ENCODE results near the gene NHLH1. TPM values are rescaled to one million over a fixed set of nuclear protein-coding genes. Genes with fewer than 3 reads are reported as not detected.

NHLH1 gene
- total RNA-seq, 3 donors from 2014 or later: 0.30 to 0.45 (median 0.33) TPM

DNA sequence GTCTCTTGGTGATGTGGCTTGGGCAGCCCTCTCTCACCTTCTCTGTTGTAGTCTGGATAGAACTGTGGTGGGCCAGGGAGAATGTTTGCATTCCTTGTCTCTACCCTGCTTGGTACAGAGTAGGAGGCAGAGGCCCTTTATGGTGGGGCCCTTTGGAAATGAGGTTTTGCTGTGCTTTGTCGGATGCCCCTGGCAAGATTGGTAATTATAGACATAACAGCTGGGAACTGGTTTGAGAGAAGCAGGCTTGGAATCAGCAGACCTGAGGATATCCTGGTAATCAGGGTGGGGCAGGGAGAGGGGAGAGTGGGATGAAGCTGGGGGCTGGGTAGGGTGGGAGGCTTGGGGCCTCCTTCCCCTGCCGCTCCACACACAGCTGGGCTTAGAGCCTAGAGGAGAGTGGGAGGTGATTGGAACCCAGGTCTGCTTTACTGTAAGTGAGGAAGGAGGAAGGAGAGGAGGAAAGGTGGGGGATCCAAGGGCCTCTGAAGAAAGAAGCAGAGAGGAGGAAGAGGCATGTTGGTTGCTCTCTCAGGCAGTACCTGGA is 38.5 kb downstream of the NHLH1 start:
- ATAC-seq (no peak), DNase-seq (no peak)

DNA sequence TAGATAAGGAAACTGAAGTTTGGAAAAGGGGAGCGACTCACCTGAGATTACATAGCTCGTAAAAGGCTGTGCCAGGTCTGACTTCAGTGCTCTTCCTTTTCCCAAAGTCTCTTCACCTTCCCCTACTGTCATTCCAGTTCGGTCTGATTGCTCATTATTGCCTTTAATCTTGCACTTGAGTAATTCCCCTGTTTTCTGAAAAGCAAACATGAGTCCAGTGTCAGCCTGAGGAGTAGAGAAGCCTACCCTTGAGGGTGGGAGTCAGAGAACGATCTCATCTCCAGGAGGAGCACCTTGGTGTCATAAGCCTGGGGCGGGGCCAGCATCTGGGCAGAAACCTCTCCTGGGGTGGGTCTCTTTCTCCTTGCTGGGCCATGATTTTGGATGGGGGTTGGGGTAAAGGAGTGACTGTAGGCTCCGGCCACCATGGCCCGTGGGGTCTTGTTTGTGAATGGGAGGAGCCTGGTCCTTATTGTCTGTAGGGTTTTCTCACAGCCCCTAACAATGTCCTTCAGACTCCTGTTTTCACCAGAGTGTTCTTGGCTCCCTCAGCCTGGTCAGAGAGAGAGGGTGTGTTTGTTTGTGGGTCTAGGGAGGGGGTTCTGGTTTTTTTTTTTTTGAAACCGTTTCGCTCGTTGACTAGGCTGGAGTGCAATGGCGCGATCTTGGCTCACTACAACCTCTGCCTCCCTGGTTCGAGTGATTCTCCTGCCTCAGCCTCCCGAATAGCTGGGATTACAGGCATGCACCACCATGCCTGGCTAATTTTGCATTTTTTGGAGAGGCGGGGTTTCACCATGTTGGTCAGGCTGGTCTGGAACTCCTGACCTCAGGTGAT is 39.5 kb downstream of the NHLH1 start:
- ATAC-seq (no peak), DNase-seq (no peak)
- Mint-ChIP-seq H3K4me3 (no peak overlapping the region), H3K4me1 (ENCODE audit: low read depth) (peaks cover 2% of the 10 kb centered on the region), H3K9me3 (no peaks in the 10 kb centered on the region), H3K27me3 (ENCODE audit: low read depth) (peaks cover 14% of the 10 kb centered on the region), H3K36me3 (ENCODE audit: insufficient read depth) (no peaks in the 10 kb centered on the region)

More for the DNA sequence above, 38.5 kb downstream of the NHLH1 start:
- Mint-ChIP-seq H3K4me1 (ENCODE audit: low read depth) (peaks cover 5% of the 10 kb centered on the region), H3K9me3 (no peaks in the 10 kb centered on the region), H3K4me3 (no peak overlapping the region), H3K27me3 (ENCODE audit: low read depth) (peaks cover 17% of the 10 kb centered on the region), H3K36me3 (ENCODE audit: insufficient read depth) (no peaks in the 10 kb centered on the region)

GRCh38 chr1:160407839-160408801 is 41.2 kb downstream of the NHLH1 start:
- ATAC-seq (no peak), DNase-seq (no peak)
- no peaks in the 10 kb centered on the region for H3K36me3 Mint-ChIP-seq (ENCODE audit: insufficient read depth)
- H3K9me3 Mint-ChIP-seq: no peaks in the 10 kb centered on the region
- H3K27me3 Mint-ChIP-seq (ENCODE audit: low read depth): no peaks in the 10 kb centered on the region
- H3K4me1 Mint-ChIP-seq (ENCODE audit: low read depth): no peaks in the 10 kb centered on the region
- H3K4me3 Mint-ChIP-seq: no peak overlapping the region

DNA sequence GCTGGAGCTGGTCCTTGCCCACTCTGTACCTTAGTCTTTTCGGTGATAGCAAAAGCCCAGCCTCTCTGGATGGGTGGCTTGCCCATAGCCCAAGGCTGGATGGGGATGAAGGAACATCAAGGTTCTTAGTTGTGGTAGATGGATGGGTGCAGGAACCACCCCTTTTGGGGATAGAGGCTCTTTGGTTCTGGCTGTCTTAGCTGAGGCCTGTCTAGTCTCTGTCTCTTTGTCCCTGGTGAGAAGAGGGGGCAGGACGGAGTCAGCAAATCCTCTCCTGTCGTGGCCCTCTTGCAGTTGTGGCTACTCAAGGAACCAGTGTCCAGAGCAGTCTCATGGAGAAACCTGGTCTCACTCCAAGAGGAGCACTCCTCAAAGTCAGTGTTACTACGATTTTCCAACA is 42.0 kb downstream of the NHLH1 start:
- no peaks in the 10 kb centered on the region for H3K36me3 Mint-ChIP-seq (ENCODE audit: insufficient read depth)
- no peaks in the 10 kb centered on the region for H3K27me3 Mint-ChIP-seq (ENCODE audit: low read depth)
- no peak for ATAC-seq
- no peaks in the 10 kb centered on the region for H3K4me1 Mint-ChIP-seq (ENCODE audit: low read depth)
- no peak for DNase-seq
- H3K4me3 Mint-ChIP-seq: no peak overlapping the region
- no peaks in the 10 kb centered on the region for H3K9me3 Mint-ChIP-seq

DNA sequence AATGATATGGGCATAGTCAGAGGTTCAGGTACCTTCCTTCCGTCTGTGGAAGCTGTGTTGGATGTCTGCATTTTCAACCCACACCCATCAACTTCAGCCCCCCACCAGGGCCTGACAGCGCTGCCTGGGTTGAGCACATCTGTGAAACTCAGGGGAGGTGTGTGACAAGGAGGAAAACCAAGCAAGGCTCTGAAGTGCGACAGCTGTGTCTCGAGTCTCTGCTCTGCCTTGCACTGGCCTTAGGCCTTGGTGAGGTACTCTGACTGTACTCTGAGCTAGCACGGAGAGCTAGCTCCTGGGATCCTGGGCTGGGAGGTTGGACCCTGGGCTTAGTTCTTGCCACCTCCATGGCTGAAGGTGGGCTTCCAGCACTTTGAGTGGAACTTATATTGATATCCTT is 42.6 kb downstream of the NHLH1 start:
- Mint-ChIP-seq H3K36me3 (ENCODE audit: insufficient read depth) (no peaks in the 10 kb centered on the region), H3K9me3 (no peaks in the 10 kb centered on the region), H3K4me3 (no peak overlapping the region), H3K27me3 (ENCODE audit: low read depth) (no peaks in the 10 kb centered on the region), H3K4me1 (ENCODE audit: low read depth) (no peaks in the 10 kb centered on the region)
- ATAC-seq (no peak), DNase-seq (no peak)

DNA sequence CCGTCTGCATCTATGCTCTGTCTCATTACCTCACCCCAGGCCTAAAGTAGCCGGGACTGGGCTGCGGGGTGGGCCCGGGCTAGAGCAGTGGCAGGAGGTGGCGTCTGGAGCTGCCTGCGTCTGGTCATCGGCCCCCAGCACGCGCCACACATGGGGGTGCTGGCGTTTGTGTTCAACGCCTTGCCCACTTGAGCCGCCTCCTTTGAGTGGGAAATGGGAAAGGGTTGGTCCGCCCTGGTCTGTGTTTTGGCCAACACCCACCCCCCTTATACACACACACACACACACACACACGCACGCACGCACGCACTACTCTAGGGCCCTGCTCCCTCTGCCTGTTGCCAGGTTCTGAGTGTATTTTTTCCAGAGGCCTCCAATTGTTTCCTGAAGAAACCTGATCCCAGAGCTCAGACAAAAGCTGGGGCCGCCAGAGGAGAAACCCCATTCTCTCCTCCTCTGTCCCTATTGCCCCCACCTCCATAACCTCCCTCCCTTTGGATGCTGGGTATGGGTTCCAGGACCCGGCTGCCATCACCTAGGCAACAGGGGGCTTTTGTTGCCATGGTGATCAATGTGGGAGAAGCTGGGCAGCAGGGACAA is 43.6 kb downstream of the NHLH1 start:
- H3K4me1 Mint-ChIP-seq (ENCODE audit: low read depth): no peaks in the 10 kb centered on the region
- no peak for DNase-seq
- ATAC-seq: no peak
- H3K9me3 Mint-ChIP-seq: no peaks in the 10 kb centered on the region
- no peaks in the 10 kb centered on the region for H3K36me3 Mint-ChIP-seq (ENCODE audit: insufficient read depth)
- no peaks in the 10 kb centered on the region for H3K27me3 Mint-ChIP-seq (ENCODE audit: low read depth)
- H3K4me3 Mint-ChIP-seq: no peak overlapping the region

DNA sequence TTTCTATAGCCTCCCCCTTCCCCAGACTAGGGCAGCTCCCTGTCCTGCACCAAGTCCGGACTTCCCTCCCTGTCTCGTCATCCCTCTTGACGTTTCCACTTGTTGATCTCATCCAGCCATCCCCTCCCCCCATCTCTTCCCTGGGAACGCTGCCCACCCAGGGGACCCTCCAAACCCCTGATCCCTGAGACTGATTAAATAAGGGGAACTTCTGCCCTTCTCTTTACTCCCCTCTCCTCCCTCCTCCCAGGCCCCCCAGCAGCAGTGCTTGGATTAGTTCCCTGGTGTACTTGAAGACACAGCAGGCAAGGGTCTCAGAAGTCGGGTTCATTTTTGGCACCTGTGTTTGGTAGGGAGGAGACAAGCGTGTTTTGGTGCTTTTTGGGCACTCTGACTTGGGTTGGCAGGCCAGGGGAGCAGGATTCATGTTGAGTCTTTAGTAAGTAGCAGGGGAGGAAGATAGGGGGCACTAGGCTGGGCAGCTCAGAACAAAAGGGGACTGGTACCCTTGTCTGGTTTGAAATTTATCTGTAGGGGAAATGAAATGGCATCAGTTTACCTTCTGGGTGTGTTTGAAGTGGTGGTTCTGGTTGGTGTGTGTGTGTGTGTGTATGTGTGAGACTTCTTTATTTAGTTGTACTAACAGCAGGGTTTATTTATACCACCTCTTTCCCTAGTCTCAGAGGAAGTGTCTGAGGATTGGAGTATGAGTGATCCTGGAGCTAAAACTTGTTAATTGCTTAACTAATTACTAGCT is 44.6 kb downstream of the NHLH1 start:
- ATAC-seq (no peak), DNase-seq (no peak)
- Mint-ChIP-seq H3K4me3 (no peak overlapping the region), H3K4me1 (ENCODE audit: low read depth) (no peaks in the 10 kb centered on the region), H3K36me3 (ENCODE audit: insufficient read depth) (no peaks in the 10 kb centered on the region), H3K9me3 (no peaks in the 10 kb centered on the region), H3K27me3 (ENCODE audit: low read depth) (no peaks in the 10 kb centered on the region)

GRCh38 chr1:160412028-160412362 is 45.1 kb downstream of the NHLH1 start:
- H3K4me1 Mint-ChIP-seq (ENCODE audit: low read depth): no peaks in the 10 kb centered on the region
- H3K27me3 Mint-ChIP-seq (ENCODE audit: low read depth): no peaks in the 10 kb centered on the region
- H3K4me3 Mint-ChIP-seq: no peak overlapping the region
- ATAC-seq: no peak
- DNase-seq: no peak
- no peaks in the 10 kb centered on the region for H3K36me3 Mint-ChIP-seq (ENCODE audit: insufficient read depth)
- H3K9me3 Mint-ChIP-seq: no peaks in the 10 kb centered on the region

- no peaks in the 10 kb centered on the region for H3K27me3 Mint-ChIP-seq (ENCODE audit: low read depth)
- H3K9me3 Mint-ChIP-seq: no peaks in the 10 kb centered on the region
- ATAC-seq (no peak), DNase-seq (no peak)
- no peak overlapping the region for H3K4me3 Mint-ChIP-seq
- H3K4me1 Mint-ChIP-seq (ENCODE audit: low read depth): no peaks in the 10 kb centered on the region
- H3K36me3 Mint-ChIP-seq (ENCODE audit: insufficient read depth): no peaks in the 10 kb centered on the region
These were observed 46.8 kb downstream of the NHLH1 start for GRCh38 chr1:160413716-160414115.

GRCh38 chr1:160414881-160415280 is 48.0 kb downstream of the NHLH1 start:
- Mint-ChIP-seq H3K36me3 (ENCODE audit: insufficient read depth) (no peaks in the 10 kb centered on the region), H3K4me1 (ENCODE audit: low read depth) (no peaks in the 10 kb centered on the region), H3K4me3 (no peak overlapping the region), H3K27me3 (ENCODE audit: low read depth) (no peaks in the 10 kb centered on the region), H3K9me3 (no peaks in the 10 kb centered on the region)
- no peak for DNase-seq
- ATAC-seq: no peak

GRCh38 chr1:160415696-160416290 is 48.9 kb downstream of the NHLH1 start:
- DNase-seq (no peak), ATAC-seq (no peak)
- H3K27me3 Mint-ChIP-seq (ENCODE audit: low read depth): peaks cover 1% of the 10 kb centered on the region
- H3K36me3 Mint-ChIP-seq (ENCODE audit: insufficient read depth): no peaks in the 10 kb centered on the region
- no peaks in the 10 kb centered on the region for H3K9me3 Mint-ChIP-seq
- no peaks in the 10 kb centered on the region for H3K4me1 Mint-ChIP-seq (ENCODE audit: low read depth)
- no peak overlapping the region for H3K4me3 Mint-ChIP-seq

DNA sequence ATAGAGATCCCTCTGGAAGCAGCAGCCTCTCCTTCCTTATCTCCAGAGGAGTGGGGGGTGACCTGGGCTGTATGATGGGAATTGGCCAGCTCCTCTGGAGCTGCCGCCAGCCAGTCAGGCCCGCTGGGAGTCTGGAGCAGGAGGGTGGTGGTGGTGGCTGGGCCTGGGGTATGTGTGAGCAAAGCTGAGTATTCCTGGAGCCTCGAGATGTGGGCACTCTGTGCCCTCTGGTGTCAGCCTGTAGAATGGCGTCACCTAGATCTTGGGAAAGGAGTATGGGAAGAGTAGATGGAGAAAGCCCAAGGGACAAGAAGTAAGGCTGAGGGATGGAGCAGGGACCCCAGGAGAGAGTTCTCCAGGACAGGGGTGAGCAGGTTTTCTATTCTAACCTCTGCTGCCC is 49.5 kb downstream of the NHLH1 start:
- Mint-ChIP-seq H3K4me1 (ENCODE audit: low read depth) (no peaks in the 10 kb centered on the region), H3K9me3 (no peaks in the 10 kb centered on the region), H3K4me3 (no peak overlapping the region), H3K36me3 (ENCODE audit: insufficient read depth) (no peaks in the 10 kb centered on the region), H3K27me3 (ENCODE audit: low read depth) (peaks cover 3% of the 10 kb centered on the region)
- DNase-seq (no peak), ATAC-seq (no peak)

DNA sequence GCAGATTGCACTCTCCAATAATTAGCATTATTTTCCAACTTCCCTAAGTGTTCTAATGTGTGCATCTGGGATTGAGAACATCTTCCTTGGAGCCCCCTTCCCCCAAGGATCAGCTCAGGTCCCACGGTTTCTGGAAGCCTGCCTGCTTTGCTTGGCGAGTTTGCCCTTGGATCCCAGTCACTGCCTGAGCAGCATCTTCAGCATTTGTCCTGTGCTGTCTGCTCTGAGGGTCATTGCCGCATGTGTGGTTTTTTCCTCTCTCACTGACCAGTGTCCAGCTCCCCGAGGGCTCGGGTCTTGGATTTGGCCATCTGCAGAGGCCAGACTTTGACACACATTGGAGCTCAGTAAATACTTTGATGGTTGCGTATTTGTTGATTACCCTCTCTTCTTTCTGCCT is 51.6 kb downstream of the NHLH1 start:
- Mint-ChIP-seq H3K4me3 (no peak overlapping the region), H3K4me1 (ENCODE audit: low read depth) (no peaks in the 10 kb centered on the region), H3K27me3 (ENCODE audit: low read depth) (peaks cover 3% of the 10 kb centered on the region), H3K9me3 (no peaks in the 10 kb centered on the region), H3K36me3 (ENCODE audit: insufficient read depth) (no peaks in the 10 kb centered on the region)
- no peak for ATAC-seq
- no peak for DNase-seq
